PC-9 (cell line): ENCODE results near the gene ETV6. TPM values are rescaled to one million over a fixed set of nuclear protein-coding genes. Genes with fewer than 3 reads are reported as not detected.

ENCODE experiments used
- BruUV-seq: library from RNA; stranded (reverse); fragments of 400-500 nt; replicated peaks from 2 replicates; lab custom pipeline; 2021; lab: Mats Ljungman, UMichigan
- CTCF ChIA-PET: fragments of 300-600 bp; sonication (Branson Sonifier 250); formaldehyde crosslinking; loops from one replicate; lab custom pipeline; 2022; ENCODE audit warnings: antibody characterized with exemption; lab: Charles Lee
- POLR2A ChIA-PET: fragments of 300-600 bp; sonication (Branson Sonifier 250); formaldehyde crosslinking; loops from one replicate; lab custom pipeline; 2022; ENCODE audit warnings: antibody characterized with exemption; ENCODE audit not compliant: unreplicated experiment; lab: Charles Lee
- DNase-seq, 2 experiments: peaks; one replicate each; pipeline versions ENCODE4 v3.0.0 to v3.0.0-alpha.2; 2015 to 2022; ENCODE audit warnings: mixed read lengths in 1 of 2
- H2AFZ ChIP-seq: fragments of 200-600 bp; sonication (generic); 2 replicates; pipeline ENCODE4 v1.8.1; 2017; ENCODE audit warnings: antibody characterized with exemption
- H3F3A ChIP-seq: fragments of 200-600 bp; sonication (generic); 2 replicates; pipeline ENCODE4 v1.8.1; 2017; ENCODE audit warnings: antibody characterized with exemption, mild to moderate bottlenecking, low read depth; ENCODE audit not compliant: insufficient read depth
- H3K27ac ChIP-seq: fragments of 200-600 bp; sonication (generic); 2 replicates; pipeline ENCODE4 v1.6.1; 2016; ENCODE audit warnings: mixed run types
- H3K27me3 ChIP-seq: fragments of 200-600 bp; sonication (generic); 2 replicates; pipeline ENCODE4 v1.6.1; 2016; ENCODE audit warnings: low read depth, mixed run types; ENCODE audit not compliant: insufficient read depth
- H3K36me3 ChIP-seq: fragments of 200-600 bp; sonication (generic); 2 replicates; pipeline ENCODE4 v1.6.1; 2016; ENCODE audit warnings: low read depth, mixed run types
- H3K4me1 ChIP-seq: fragments of 200-600 bp; sonication (generic); replicated peaks from 2 replicates; pipeline ENCODE4 v1.6.1; 2016; ENCODE audit warnings: mixed run types; ENCODE audit not compliant: insufficient read depth
- H3K4me2 ChIP-seq: fragments of 200-600 bp; sonication (generic); 2 replicates; pipeline ENCODE4 v1.6.1; 2017; ENCODE audit warnings: mixed run types
- H3K4me3 ChIP-seq: fragments of 200-600 bp; sonication (generic); 2 replicates; pipeline ENCODE4 v1.6.1; 2016; ENCODE audit warnings: mixed run types
- H3K79me2 ChIP-seq: fragments of 200-600 bp; sonication (generic); 2 replicates; pipeline ENCODE4 v1.6.1; 2017; ENCODE audit warnings: low read depth, mixed run types
- H3K9me2 ChIP-seq: fragments of 200-600 bp; sonication (generic); 2 replicates; pipeline ENCODE4 v1.8.1; 2017; ENCODE audit warnings: mild to moderate bottlenecking; ENCODE audit not compliant: insufficient read depth
- H3K9me3 ChIP-seq: fragments of 200-600 bp; sonication (generic); 2 replicates; pipeline ENCODE4 v1.8.1; 2016; ENCODE audit warnings: low read depth; ENCODE audit not compliant: insufficient read depth
- H4K20me1 ChIP-seq: fragments of 200-600 bp; sonication (generic); 2 replicates; pipeline ENCODE4 v1.8.1; 2017; ENCODE audit not compliant: insufficient read depth
- EZH2 ChIP-seq: fragments of 200-600 bp; sonication (generic); IDR thresholded peaks from 2 replicates; pipeline ENCODE4 v1.8.0; 2017; ENCODE audit warnings: antibody characterized with exemption, low read depth
- intact Hi-C: fragments of 100-400 bp; cut with micrococcal nuclease; formaldehyde crosslinking; loops from one replicate; pipeline ENCODE4 v1.10.0; 2022; ENCODE audit not compliant: unreplicated experiment
- total RNA-seq: library from RNA; stranded (reverse); gene quantifications from 2 replicates; pipeline ENCODE4 v1.2.3, GENCODE V29; 2021
- TF ChIP-seq, protein P1 (sequence below): fragments of 200-600 bp; sonication (generic); conservative IDR thresholded peaks from 2 replicates; pipeline ENCODE4 v1.6.1; 2017; ENCODE audit warnings: mixed run types, antibody characterized with exemption, mild to moderate bottlenecking, moderate library complexity

Gene ETV6
- total RNA-seq, 1 experiment from 2014 or later = 62.8 TPM

DNA sequence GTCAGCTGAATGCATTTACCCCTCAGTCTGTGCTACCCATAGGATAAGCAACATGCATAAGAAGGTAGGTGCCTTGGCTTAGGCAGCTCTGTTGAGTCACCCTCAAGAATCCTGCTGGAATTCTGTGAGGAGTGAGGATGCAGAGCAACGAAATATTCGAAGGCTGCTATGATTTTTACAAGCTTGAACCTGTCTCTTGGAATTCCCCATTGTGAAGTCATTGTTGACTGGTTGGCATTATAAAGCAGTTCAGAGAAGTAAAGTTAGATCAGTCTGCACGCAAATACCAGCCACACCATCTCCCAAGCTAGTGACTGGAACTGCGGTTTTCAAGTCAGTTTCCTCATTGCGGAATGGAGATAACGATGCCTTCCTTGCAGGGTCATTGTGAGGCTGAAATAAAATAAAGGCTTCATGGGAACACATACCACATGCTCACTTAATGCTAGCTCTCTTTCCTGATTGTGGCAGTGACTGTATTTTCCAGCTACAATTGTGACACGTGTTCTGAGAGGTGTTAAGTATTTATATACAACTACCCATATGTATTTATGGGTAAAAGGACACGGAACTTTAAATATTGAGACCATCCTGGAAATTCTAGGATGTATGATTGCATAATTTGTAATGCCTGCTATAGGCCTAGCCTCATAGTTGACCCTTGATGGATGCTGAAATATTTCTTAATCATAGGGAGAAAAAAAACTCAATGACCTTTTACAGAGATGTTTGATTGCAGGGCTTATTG lies 96.7 kb downstream of the ETV6 start:
- Histone ChIP-seq H3K9me2 (no peaks in the 10 kb centered on the region), H3K4me1 (peaks cover 26% of the 10 kb centered on the region), H3K27ac (peak overlapping the region; percentile 34), H3K79me2 (peaks cover 35% of the 10 kb centered on the region), H2AFZ (no peak overlapping the region), H3F3A (no peaks in the 10 kb centered on the region; the same call in 1 of the 2 replicates), H3K4me2 (no peak overlapping the region), H3K27me3 (no peaks in the 10 kb centered on the region), H3K9me3 (no peaks in the 10 kb centered on the region), H3K4me3 (no peak overlapping the region), H4K20me1 (no peaks in the 10 kb centered on the region), H3K36me3 (no peaks in the 10 kb centered on the region)
- DNase-seq = peak; percentile 24 to 70
- intact Hi-C loops = no loop called here
- BruUV-seq = no TSS peak
- TF ChIP-seq, protein P1, sequence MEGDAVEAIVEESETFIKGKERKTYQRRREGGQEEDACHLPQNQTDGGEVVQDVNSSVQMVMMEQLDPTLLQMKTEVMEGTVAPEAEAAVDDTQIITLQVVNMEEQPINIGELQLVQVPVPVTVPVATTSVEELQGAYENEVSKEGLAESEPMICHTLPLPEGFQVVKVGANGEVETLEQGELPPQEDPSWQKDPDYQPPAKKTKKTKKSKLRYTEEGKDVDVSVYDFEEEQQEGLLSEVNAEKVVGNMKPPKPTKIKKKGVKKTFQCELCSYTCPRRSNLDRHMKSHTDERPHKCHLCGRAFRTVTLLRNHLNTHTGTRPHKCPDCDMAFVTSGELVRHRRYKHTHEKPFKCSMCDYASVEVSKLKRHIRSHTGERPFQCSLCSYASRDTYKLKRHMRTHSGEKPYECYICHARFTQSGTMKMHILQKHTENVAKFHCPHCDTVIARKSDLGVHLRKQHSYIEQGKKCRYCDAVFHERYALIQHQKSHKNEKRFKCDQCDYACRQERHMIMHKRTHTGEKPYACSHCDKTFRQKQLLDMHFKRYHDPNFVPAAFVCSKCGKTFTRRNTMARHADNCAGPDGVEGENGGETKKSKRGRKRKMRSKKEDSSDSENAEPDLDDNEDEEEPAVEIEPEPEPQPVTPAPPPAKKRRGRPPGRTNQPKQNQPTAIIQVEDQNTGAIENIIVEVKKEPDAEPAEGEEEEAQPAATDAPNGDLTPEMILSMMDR = no peak
- TF ChIP-seq EZH2 = no peak
- CTCF ChIA-PET = interaction anchor here (0.6 to 0.7 kb wide), 2 partner anchors 25 to 157 kb away, joined by 4 to 5 read pairs; no protein-coding TSS in a partner anchor
- POLR2A ChIA-PET = interaction anchor here (0.6 to 0.7 kb wide), 2 partner anchors 17 to 97 kb away, joined by 4 to 5 read pairs; partner anchors contain the start of gene ETV6

- Histone ChIP-seq H3K4me2 (no peak overlapping the region), H4K20me1 (no peaks in the 10 kb centered on the region), H3K79me2 (peaks cover 32% of the 10 kb centered on the region), H3K27me3 (no peaks in the 10 kb centered on the region), H3K27ac (peak overlapping the region; percentile 34; the same call in 1 of the 2 replicates), H3K9me2 (no peaks in the 10 kb centered on the region), H3K4me3 (no peak overlapping the region), H3K9me3 (no peaks in the 10 kb centered on the region), H3K4me1 (peaks cover 17% of the 10 kb centered on the region), H2AFZ (no peak overlapping the region), H3F3A (no peaks in the 10 kb centered on the region; the same call in 1 of the 2 replicates), H3K36me3 (no peaks in the 10 kb centered on the region)
- DNase-seq = no peak
- CTCF ChIA-PET = no interaction called here
- no peak for TF ChIP-seq EZH2
- TF ChIP-seq, protein P1 = no peak
- intact Hi-C loops = no loop called here
- POLR2A ChIA-PET = interaction anchor here (0.6 to 0.7 kb wide), 2 partner anchors 97 to 286 kb away, joined by 3 to 4 read pairs; partner anchors contain the start of gene ETV6
- BruUV-seq = no TSS peak
These were observed 97.7 kb downstream of the ETV6 start for GRCh38 chr12:11746940-11747716.

- DNase-seq = no peak
- Histone ChIP-seq H2AFZ (no peak overlapping the region), H3K4me1 (peaks cover 17% of the 10 kb centered on the region), H3K27me3 (no peaks in the 10 kb centered on the region), H3K9me3 (no peaks in the 10 kb centered on the region), H3K4me3 (no peak overlapping the region), H4K20me1 (no peaks in the 10 kb centered on the region), H3K9me2 (no peaks in the 10 kb centered on the region), H3K79me2 (peaks cover 31% of the 10 kb centered on the region), H3K4me2 (no peak overlapping the region), H3F3A (no peaks in the 10 kb centered on the region; the same call in 1 of the 2 replicates), H3K36me3 (no peaks in the 10 kb centered on the region), H3K27ac (no peak overlapping the region)
- BruUV-seq = no TSS peak
- TF ChIP-seq, protein P1 = no peak
- no peak for TF ChIP-seq EZH2
- intact Hi-C loops = no loop called here
- ChIA-PET CTCF (no interaction called here), POLR2A (interaction anchor here (0.7 kb wide), 1 partner anchor 285 kb away, joined by 3 read pairs; no protein-coding TSS in a partner anchor)
These were observed 98.5 kb downstream of the ETV6 start for GRCh38 chr12:11747969-11748368.
